Endodermal cell (in vitro differentiated cells): ENCODE results near the gene STARD13. TPM values are rescaled to one million over a fixed set of nuclear protein-coding genes. Genes with fewer than 3 reads are reported as not detected.

ENCODE experiments used
- DNase-seq: peaks from one replicate; pipeline ENCODE4 v3.0.0-alpha.2; 2017
- H3K27ac ChIP-seq: 2 replicates; pipeline ENCODE4 v1.5.1; 2013; ENCODE audit warnings: mild to moderate bottlenecking, low read depth, low read length, moderate library complexity
- H3K27me3 ChIP-seq: 2 replicates; pipeline ENCODE4 v1.6.1; 2013; ENCODE audit warnings: mild to moderate bottlenecking, low read length, moderate library complexity; ENCODE audit not compliant: insufficient read depth, control insufficient read depth, poor library complexity, severe bottlenecking
- H3K36me3 ChIP-seq: 2 replicates; pipeline ENCODE4 v1.7.0; 2013; ENCODE audit warnings: mild to moderate bottlenecking, low read length, moderate library complexity; ENCODE audit not compliant: control insufficient read depth, insufficient read depth
- H3K4me1 ChIP-seq: one replicate; pipeline ENCODE4 v1.7.0; 2013; ENCODE audit warnings: low read length; ENCODE audit not compliant: control insufficient read depth, insufficient read depth
- H3K4me3 ChIP-seq: 2 replicates; pipeline ENCODE4 v1.5.1; 2013; ENCODE audit warnings: mild to moderate bottlenecking, low read length, moderate library complexity
- H3K9ac ChIP-seq: 2 replicates; pipeline ENCODE4 v1.6.1; 2013; ENCODE audit warnings: mild to moderate bottlenecking, low read length, moderate library complexity; ENCODE audit not compliant: poor library complexity, severe bottlenecking; ENCODE audit errors: extremely low read depth
- H3K9me3 ChIP-seq: 2 replicates; pipeline ENCODE4 v1.6.1; 2013; ENCODE audit warnings: mild to moderate bottlenecking, low read length, moderate library complexity; ENCODE audit not compliant: control insufficient read depth
- H3K27ac Mint-ChIP-seq: 2 replicates; pipeline ENCODE4 v1.8.0; 2020; ENCODE audit warnings: mixed read lengths
- H3K27me3 Mint-ChIP-seq: 2 replicates; pipeline ENCODE4 v1.8.0; 2021; ENCODE audit warnings: mild to moderate bottlenecking, mixed read lengths; ENCODE audit not compliant: insufficient read depth
- H3K36me3 Mint-ChIP-seq: 2 replicates; pipeline ENCODE4 v1.8.0; 2020; ENCODE audit warnings: low read depth, mixed read lengths
- H3K4me1 Mint-ChIP-seq: 2 replicates; pipeline ENCODE4 v1.8.0; 2020; ENCODE audit warnings: mixed read lengths
- H3K4me3 Mint-ChIP-seq: 2 replicates; pipeline ENCODE4 v1.8.0; 2020; ENCODE audit warnings: mild to moderate bottlenecking, moderate library complexity, mixed read lengths
- H3K9me3 Mint-ChIP-seq: 2 replicates; pipeline ENCODE4 v1.8.0; 2020; ENCODE audit warnings: mild to moderate bottlenecking, mixed read lengths
- WGBS, 2 experiments: methylation state at CpG; one replicate each; pipeline versions ENCODE4 v1.1.5 to v1.1.7; 2013; ENCODE audit warnings: missing lambda C conversion rate in 2 of 2, mixed read lengths in 1 of 2; ENCODE audit not compliant: insufficient coverage in 1 of 2, insufficient read length in 1 of 2; 5-methylcytosine and 5-hydroxymethylcytosine counted together
- total RNA-seq, 2 donors: library from RNA; stranded (reverse); fragmentation: NEBNext Ultra II Directional in 1 of 2; extraction: Animal tissue kit (Norgen Biotek cat#: 25700) in 1 of 2; gene quantifications; 2 replicates in 1 of 2; 3 replicates in 1 of 2; pipeline ENCODE4 v1.2.1, GENCODE V29; 2021
- TF ChIP-seq, protein P1 (sequence below): fragments of 200-600 bp; sonication (generic); conservative IDR thresholded peaks from 2 replicates; pipeline ENCODE4 v1.5.0; 2021; ENCODE audit warnings: antibody characterized with exemption, mild to moderate bottlenecking

Gene STARD13
- total RNA-seq, 2 donors from 2014 or later = 2.5 to 3.7 TPM

DNA sequence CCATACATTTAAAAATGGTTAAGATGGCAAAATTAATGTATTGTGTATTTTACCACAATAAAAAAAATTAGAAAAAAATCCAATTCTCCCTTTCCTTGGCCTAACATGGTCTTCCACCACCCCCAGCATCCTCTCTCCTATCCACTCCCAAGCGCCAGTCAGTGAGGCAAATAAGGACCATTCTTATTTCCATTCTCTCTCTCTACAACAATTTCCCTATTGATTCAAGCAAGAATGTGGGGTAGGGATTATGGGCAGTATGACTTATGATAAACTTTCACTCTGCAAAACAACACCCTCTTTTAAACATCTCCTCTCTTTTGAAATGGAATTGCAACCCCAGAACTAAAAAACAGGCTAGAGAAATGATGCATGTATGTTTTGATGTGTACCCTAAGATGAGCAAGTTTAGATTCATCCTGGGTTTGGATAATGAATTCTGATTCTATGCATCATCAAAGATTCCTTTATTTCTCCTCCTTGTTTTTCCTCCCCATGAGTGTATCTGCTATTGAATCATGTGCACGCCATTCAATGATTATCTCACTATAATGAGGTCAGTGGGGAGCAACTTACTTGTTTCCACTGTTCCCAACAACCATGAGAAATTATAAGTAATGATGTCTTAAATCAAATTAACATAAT lies 3.5 kb downstream of the STARD13 start:
- 80 to 100% methylated on average over 1 of the region's 2 CpGs for WGBS, 2 experiments
- Histone ChIP-seq H3K9me3 (no peaks in the 10 kb centered on the region), H3K36me3 (no peaks in the 10 kb centered on the region), H3K4me1 (no peaks in the 10 kb centered on the region), H3K27ac (no peak overlapping the region), H3K27me3 (no peaks in the 10 kb centered on the region), H3K4me3 (no peak overlapping the region), H3K9ac (no peak overlapping the region)
- TF ChIP-seq, protein P1, sequence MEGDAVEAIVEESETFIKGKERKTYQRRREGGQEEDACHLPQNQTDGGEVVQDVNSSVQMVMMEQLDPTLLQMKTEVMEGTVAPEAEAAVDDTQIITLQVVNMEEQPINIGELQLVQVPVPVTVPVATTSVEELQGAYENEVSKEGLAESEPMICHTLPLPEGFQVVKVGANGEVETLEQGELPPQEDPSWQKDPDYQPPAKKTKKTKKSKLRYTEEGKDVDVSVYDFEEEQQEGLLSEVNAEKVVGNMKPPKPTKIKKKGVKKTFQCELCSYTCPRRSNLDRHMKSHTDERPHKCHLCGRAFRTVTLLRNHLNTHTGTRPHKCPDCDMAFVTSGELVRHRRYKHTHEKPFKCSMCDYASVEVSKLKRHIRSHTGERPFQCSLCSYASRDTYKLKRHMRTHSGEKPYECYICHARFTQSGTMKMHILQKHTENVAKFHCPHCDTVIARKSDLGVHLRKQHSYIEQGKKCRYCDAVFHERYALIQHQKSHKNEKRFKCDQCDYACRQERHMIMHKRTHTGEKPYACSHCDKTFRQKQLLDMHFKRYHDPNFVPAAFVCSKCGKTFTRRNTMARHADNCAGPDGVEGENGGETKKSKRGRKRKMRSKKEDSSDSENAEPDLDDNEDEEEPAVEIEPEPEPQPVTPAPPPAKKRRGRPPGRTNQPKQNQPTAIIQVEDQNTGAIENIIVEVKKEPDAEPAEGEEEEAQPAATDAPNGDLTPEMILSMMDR = no peak
- no peak for DNase-seq
- Mint-ChIP-seq H3K27me3 (no peaks in the 10 kb centered on the region), H3K4me1 (peaks cover 12% of the 10 kb centered on the region), H3K9me3 (no peaks in the 10 kb centered on the region), H3K36me3 (no peaks in the 10 kb centered on the region), H3K4me3 (no peak overlapping the region), H3K27ac (no peak overlapping the region)

DNA sequence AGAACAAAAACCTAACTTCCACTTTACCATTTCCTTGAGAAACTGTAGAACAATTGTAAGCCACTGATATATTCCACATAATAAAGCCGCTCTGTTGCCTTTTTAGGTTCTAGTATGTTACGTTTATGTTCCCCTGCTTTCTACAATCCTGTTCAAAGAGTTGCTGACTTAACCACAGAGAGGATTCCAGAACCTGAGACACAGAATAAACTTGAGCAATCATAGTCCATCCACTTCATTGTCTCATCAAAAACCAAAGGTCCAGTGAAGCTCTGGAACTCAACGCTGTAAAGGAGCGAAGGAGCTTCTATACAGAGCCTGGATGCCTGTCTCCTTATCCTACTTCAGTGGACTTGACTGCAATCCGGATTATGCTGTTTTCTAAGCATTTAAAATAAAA lies 4.6 kb downstream of the STARD13 start:
- H3K27ac ChIP-seq = no peak overlapping the region

DNA sequence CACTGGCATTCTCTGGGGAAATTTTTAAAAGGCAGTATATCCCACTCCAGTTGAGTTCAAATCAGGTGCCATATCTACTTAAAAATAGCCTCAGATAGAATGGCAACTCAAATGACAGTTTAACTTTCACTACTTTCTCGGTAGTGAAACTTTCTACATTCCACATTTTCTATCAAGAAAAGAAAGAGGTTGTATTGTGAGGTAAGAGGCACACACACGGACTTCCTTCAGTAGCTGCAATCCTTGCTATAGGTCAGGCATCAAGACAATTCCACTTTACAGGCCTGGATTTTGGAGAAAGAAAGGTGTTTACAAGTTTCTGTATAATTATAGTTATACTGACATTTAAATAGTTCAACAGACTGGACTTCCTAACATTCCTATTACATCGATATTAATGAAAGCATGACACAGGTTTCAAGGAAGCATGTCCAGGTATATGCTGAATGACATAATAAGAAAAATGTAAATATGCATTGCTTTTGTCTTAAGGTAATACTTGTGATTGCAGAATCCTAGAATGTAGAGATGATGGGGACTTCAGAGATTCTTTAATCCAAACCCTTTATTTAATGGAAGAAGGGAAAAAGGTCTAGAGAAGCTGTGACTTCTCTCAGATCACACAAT lies 5.2 kb downstream of the STARD13 start:
- Mint-ChIP-seq H3K4me1 (peaks cover 8% of the 10 kb centered on the region), H3K27me3 (no peaks in the 10 kb centered on the region), H3K27ac (no peak overlapping the region), H3K36me3 (no peaks in the 10 kb centered on the region), H3K9me3 (no peaks in the 10 kb centered on the region), H3K4me3 (no peak overlapping the region)
- Histone ChIP-seq H3K36me3 (no peaks in the 10 kb centered on the region), H3K9me3 (no peaks in the 10 kb centered on the region), H3K27ac (no peak overlapping the region), H3K9ac (no peak overlapping the region), H3K4me1 (no peaks in the 10 kb centered on the region), H3K4me3 (no peak overlapping the region), H3K27me3 (no peaks in the 10 kb centered on the region)
- 86 to 100% methylated on average over 1 to 3 of the region's 3 CpGs for WGBS, 2 experiments
- TF ChIP-seq, protein P1 = no peak
- no peak for DNase-seq

More for the DNA sequence above, 4.6 kb downstream of the STARD13 start:
- no peak overlapping the region for H3K27ac Mint-ChIP-seq
- no peaks in the 10 kb centered on the region for H3K9me3 Mint-ChIP-seq
- 89 to 96% methylated on average over 2 to 4 of the region's 5 CpGs for WGBS, 2 experiments
- H3K4me3 Mint-ChIP-seq = no peak overlapping the region
- no peak overlapping the region for H3K4me3 ChIP-seq
- no peaks in the 10 kb centered on the region for H3K36me3 Mint-ChIP-seq
- no peaks in the 10 kb centered on the region for H3K27me3 ChIP-seq
- H3K4me1 Mint-ChIP-seq = peaks cover 10% of the 10 kb centered on the region
- TF ChIP-seq, protein P1 = no peak
- H3K27me3 Mint-ChIP-seq = no peaks in the 10 kb centered on the region
- no peaks in the 10 kb centered on the region for H3K36me3 ChIP-seq
- no peak overlapping the region for H3K9ac ChIP-seq
- no peaks in the 10 kb centered on the region for H3K4me1 ChIP-seq
- no peaks in the 10 kb centered on the region for H3K9me3 ChIP-seq
- no peak for DNase-seq
